Stimulated activated CD4-positive, alpha-beta T cell treated with anti-CD3 and anti-CD28 coated beads, Interleukin-15, amount 100 ng/mL, for 1 hour (primary cell): ENCODE data around the gene MUTYH.
"Not testable (repeated sequence)": the region's sequence is repeated elsewhere in the genome, so short reads cannot be mapped to it uniquely, and the experiment has no call there.

ENCODE experiments used
- DNase-seq, 2 donors: peaks; one replicate each; pipeline ENCODE4 v3.0.0-alpha.2; 2020; ENCODE audit warnings: low read depth in 1 of 2, low spot score in 1 of 2

MUTYH gene

GRCh38 chr1:45322486-45323040, 17.7 kb downstream of the MUTYH start:
- no peak for DNase-seq

GRCh38 chr1:45321444-45321843, 18.8 kb downstream of the MUTYH start:
- DNase-seq, result no peak

- DNase-seq, result no peak
These were observed 20.5 kb downstream of the MUTYH start for GRCh38 chr1:45319761-45320160.

GRCh38 chr1:45317166-45317565, 23.1 kb downstream of the MUTYH start:
- no peak for DNase-seq

GRCh38 chr1:45314266-45314665, 26.0 kb downstream of the MUTYH start:
- no peak for DNase-seq

- no peak for DNase-seq
These were observed 33.3 kb downstream of the MUTYH start for GRCh38 chr1:45306905-45307304.

- DNase-seq, result no peak
These were observed 33.9 kb downstream of the MUTYH start for GRCh38 chr1:45306319-45306718.

GRCh38 chr1:45305231-45305630, 35.0 kb downstream of the MUTYH start:
- no peak for DNase-seq

GRCh38 chr1:45304311-45305081, 35.7 kb downstream of the MUTYH start:
- DNase-seq, result no peak

GRCh38 chr1:45303520-45304310, 36.5 kb downstream of the MUTYH start:
- peak; percentile 96 to 99 for DNase-seq

GRCh38 chr1:45302505-45303150, 37.6 kb downstream of the MUTYH start:
- DNase-seq, result no peak

GRCh38 chr1:45300669-45300997, 39.6 kb downstream of the MUTYH start:
- DNase-seq, result no peak

GRCh38 chr1:45299981-45300668, 40.1 kb downstream of the MUTYH start:
- DNase-seq, result no peak

GRCh38 chr1:45299296-45299695, 40.9 kb downstream of the MUTYH start:
- no peak for DNase-seq

- no peak for DNase-seq
These were observed 42.4 kb downstream of the MUTYH start for GRCh38 chr1:45297666-45298356.

- no peak for DNase-seq
These were observed 48.5 kb downstream of the MUTYH start for GRCh38 chr1:45291716-45292115.

- not testable (repeated sequence) for DNase-seq
These were observed 49.2 kb downstream of the MUTYH start for GRCh38 chr1:45291002-45291401.

- DNase-seq, result not testable (repeated sequence)
These were observed 53.7 kb downstream of the MUTYH start for GRCh38 chr1:45286521-45286920.

- DNase-seq, result not testable (repeated sequence)
These were observed 55.4 kb downstream of the MUTYH start for GRCh38 chr1:45284858-45285257.

- DNase-seq, result no peak
These were observed 57.9 kb downstream of the MUTYH start for GRCh38 chr1:45282351-45282750.
